Upper lobe of left lung (tissue), 4 donors: ENCODE data around the gene SEC61A1.

Source experiments
- POLR2A ChIP-seq, 4 donors: fragments of 450-650 bp; IDR thresholded peaks; one replicate each; pipeline ENCODE4 v1.5.1; 2016 to 2017; ENCODE audit warnings: antibody characterized with exemption in 4 of 4, mild to moderate bottlenecking in 2 of 4
- TF ChIP-seq, protein P1 (sequence below), 6 experiments: fragments of 450-650 bp in 4 of 6; fragments of 200-600 bp in 2 of 6; sonication (generic) in 2 of 6; IDR thresholded peaks; one replicate each; pipeline ENCODE4 v1.5.1; 2016 to 2019; ENCODE audit warnings: antibody characterized with exemption in 6 of 6

GRCh38 chr3:128075522-128076482 lies 23.6 kb downstream of the SEC61A1 start:
- no peak for TF ChIP-seq POLR2A (IDR thresholded peaks at IDR 0.05)
- TF ChIP-seq, protein P1, sequence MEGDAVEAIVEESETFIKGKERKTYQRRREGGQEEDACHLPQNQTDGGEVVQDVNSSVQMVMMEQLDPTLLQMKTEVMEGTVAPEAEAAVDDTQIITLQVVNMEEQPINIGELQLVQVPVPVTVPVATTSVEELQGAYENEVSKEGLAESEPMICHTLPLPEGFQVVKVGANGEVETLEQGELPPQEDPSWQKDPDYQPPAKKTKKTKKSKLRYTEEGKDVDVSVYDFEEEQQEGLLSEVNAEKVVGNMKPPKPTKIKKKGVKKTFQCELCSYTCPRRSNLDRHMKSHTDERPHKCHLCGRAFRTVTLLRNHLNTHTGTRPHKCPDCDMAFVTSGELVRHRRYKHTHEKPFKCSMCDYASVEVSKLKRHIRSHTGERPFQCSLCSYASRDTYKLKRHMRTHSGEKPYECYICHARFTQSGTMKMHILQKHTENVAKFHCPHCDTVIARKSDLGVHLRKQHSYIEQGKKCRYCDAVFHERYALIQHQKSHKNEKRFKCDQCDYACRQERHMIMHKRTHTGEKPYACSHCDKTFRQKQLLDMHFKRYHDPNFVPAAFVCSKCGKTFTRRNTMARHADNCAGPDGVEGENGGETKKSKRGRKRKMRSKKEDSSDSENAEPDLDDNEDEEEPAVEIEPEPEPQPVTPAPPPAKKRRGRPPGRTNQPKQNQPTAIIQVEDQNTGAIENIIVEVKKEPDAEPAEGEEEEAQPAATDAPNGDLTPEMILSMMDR (IDR thresholded peaks at IDR 0.05) = peak; percentile 93 to 99 (median 98)
